Measurements from ENCODE around the gene C1orf35. TPM values are rescaled to one million over a fixed set of nuclear protein-coding genes. Genes with fewer than 3 reads are reported as not detected.

C1orf35 gene
- total and polyA plus RNA-seq, 9 of the 15 experiments (the other 6 are each of a cell fraction or from before 2014, with no cell fraction given) = 3.2 to 48.7 (median 12.5) TPM

- TF ChIP-seq PBX2 (CRISPR knock-in tag; IDR thresholded peaks at IDR 0.05; ENCODE audit: low read depth) (peak; percentile 90), PBX2 (tag; conservative IDR thresholded peaks at IDR 0.05; ENCODE audit: low read depth) (peak; percentile 95), ZNF311 (CRISPR knock-in tag; IDR thresholded peaks at IDR 0.05) (no peak), TARDBP (IDR thresholded peaks at IDR 0.05) (peak; percentile 96), POLR2AphosphoS2 (IDR thresholded peaks at IDR 0.05; ENCODE audit: low read length) (no peak), SMARCB1 (IDR thresholded peaks at IDR 0.05; ENCODE audit: insufficient read length, low read depth) (no peak), TBL1XR1 (IDR thresholded peaks at IDR 0.05; ENCODE audit: low read length in 2 of 2) (peak; percentile 14 to 74; a peak in 2 of 4 replicates), ZBTB40 (IDR thresholded peaks at IDR 0.05) (peak; percentile 83), ZBTB40 (CRISPR knock-in tag; IDR thresholded peaks at IDR 0.05) (no peak), CUX1 (CRISPR knock-in tag; IDR thresholded peaks at IDR 0.05) (no peak)
Measured at GRCh38 chr1:228139931-228140723, 37.0 kb upstream of the C1orf35 start, which contains the start of gene GUK1 (continued).
